Mesenchymal stem cell (in vitro differentiated cells and primary cell): ENCODE data around the gene TBC1D19.
A peak's percentile ranks its signal among the peaks of the same experiment; 100 is the strongest.

Source experiments
- DNase-seq: peaks from one replicate; pipeline ENCODE4 v3.0.0-alpha.2; 2013
- H2AFZ ChIP-seq: one replicate; pipeline ENCODE4 v1.6.1; 2013; ENCODE audit warnings: low read depth, mild to moderate bottlenecking, control low read depth, inconsistent platforms, low read length, moderate library complexity
- H2AK5ac ChIP-seq: 2 replicates; pipeline ENCODE4 v1.6.1; 2013; ENCODE audit warnings: low read length, moderate library complexity, mild to moderate bottlenecking, inconsistent platforms; ENCODE audit not compliant: severe bottlenecking
- H2BK120ac ChIP-seq: one replicate; pipeline ENCODE4 v1.6.1; 2013; ENCODE audit warnings: low read depth, mild to moderate bottlenecking, inconsistent platforms, low read length, moderate library complexity
- H2BK12ac ChIP-seq, 2 experiments: one replicate each; pipeline ENCODE4 v1.6.1; 2013; ENCODE audit warnings: inconsistent platforms in 2 of 2, low read length in 2 of 2, mild to moderate bottlenecking in 2 of 2, moderate library complexity in 2 of 2, control low read depth in 1 of 2
- H2BK15ac ChIP-seq: one replicate; pipeline ENCODE4 v1.6.1; 2013; ENCODE audit warnings: mild to moderate bottlenecking, low read depth, inconsistent platforms; ENCODE audit not compliant: poor library complexity, severe bottlenecking
- H2BK5ac ChIP-seq: 2 replicates; pipeline ENCODE4 v1.6.1; 2013; ENCODE audit warnings: low read depth, mild to moderate bottlenecking, low read length, control low read depth, inconsistent platforms; ENCODE audit not compliant: poor library complexity, severe bottlenecking
- H3K14ac ChIP-seq, 2 experiments: one replicate each; pipeline ENCODE4 v1.6.1; 2013; ENCODE audit warnings: inconsistent platforms in 2 of 2, low read length in 2 of 2, control low read depth in 1 of 2, mild to moderate bottlenecking in 1 of 2, moderate library complexity in 1 of 2
- H3K18ac ChIP-seq, 2 experiments: one replicate each; pipeline ENCODE4 v1.6.1; 2013; ENCODE audit warnings: inconsistent platforms in 2 of 2, low read length in 2 of 2, control low read depth in 1 of 2, low read depth in 1 of 2, mild to moderate bottlenecking in 1 of 2
- H3K23ac ChIP-seq, 2 experiments: one replicate each; pipeline ENCODE4 v1.6.1; 2013; ENCODE audit warnings: inconsistent platforms in 2 of 2, low read length in 2 of 2, mild to moderate bottlenecking in 2 of 2, moderate library complexity in 2 of 2, control low read depth in 1 of 2
- H3K27ac ChIP-seq: 2 replicates; pipeline ENCODE4 v1.5.1; 2013; ENCODE audit warnings: mild to moderate bottlenecking, moderate library complexity, low read length, control low read depth, inconsistent platforms; ENCODE audit not compliant: poor library complexity, severe bottlenecking
- H3K27me3 ChIP-seq, 2 experiments: 2 replicates each; pipeline versions ENCODE4 v1.6.1 to v1.7.0; 2013; ENCODE audit warnings: low read length in 2 of 2, mild to moderate bottlenecking in 2 of 2, moderate library complexity in 2 of 2, control low read depth in 1 of 2, inconsistent platforms in 1 of 2; ENCODE audit not compliant: control insufficient read depth in 1 of 2, insufficient read depth in 1 of 2
- H3K36me3 ChIP-seq, 2 experiments: 2 replicates each; pipeline versions ENCODE4 v1.6.1 to v1.7.0; 2013; ENCODE audit warnings: low read length in 2 of 2, control low read depth in 1 of 2, inconsistent platforms in 1 of 2, low read depth in 1 of 2, mild to moderate bottlenecking in 1 of 2; ENCODE audit not compliant: insufficient read depth in 2 of 2, control insufficient read depth in 1 of 2
- H3K4ac ChIP-seq, 2 experiments: one replicate each; pipeline ENCODE4 v1.6.1; 2013; ENCODE audit warnings: inconsistent platforms in 2 of 2, low read length in 2 of 2, mild to moderate bottlenecking in 2 of 2, moderate library complexity in 2 of 2, control low read depth in 1 of 2, low read depth in 1 of 2
- H3K4me1 ChIP-seq: 2 replicates; pipeline ENCODE4 v1.6.1; 2013; ENCODE audit warnings: low read depth, low read length, control low read depth; ENCODE audit not compliant: control insufficient read depth, insufficient read depth
- H3K4me2 ChIP-seq: 2 replicates; pipeline ENCODE4 v1.6.1; 2013; ENCODE audit warnings: low read length, mild to moderate bottlenecking, inconsistent platforms; ENCODE audit not compliant: poor library complexity, severe bottlenecking
- H3K4me3 ChIP-seq, 2 experiments: 2 replicates each; pipeline versions ENCODE4 v1.5.1 to v1.7.0; 2013; ENCODE audit warnings: low read length in 2 of 2, mild to moderate bottlenecking in 2 of 2, control low read depth in 1 of 2, low read depth in 1 of 2; ENCODE audit not compliant: insufficient read depth in 1 of 2
- H3K79me1 ChIP-seq: replicated peaks from 2 replicates; pipeline ENCODE4 v1.6.1; 2013; ENCODE audit warnings: mild to moderate bottlenecking, control low read depth, low read length, inconsistent platforms; ENCODE audit not compliant: poor library complexity, severe bottlenecking
- H3K9ac ChIP-seq: 2 replicates; pipeline ENCODE4 v1.7.0; 2013; ENCODE audit warnings: mild to moderate bottlenecking, low read length, moderate library complexity
- H3K9me3 ChIP-seq: 2 replicates; pipeline ENCODE4 v1.7.0; 2013; ENCODE audit warnings: mild to moderate bottlenecking, low read length; ENCODE audit not compliant: control insufficient read depth
- H4K8ac ChIP-seq: one replicate; pipeline ENCODE4 v1.6.1; 2013; ENCODE audit warnings: inconsistent platforms, mild to moderate bottlenecking, low read length, moderate library complexity
- H4K91ac ChIP-seq: one replicate; pipeline ENCODE4 v1.6.1; 2013; ENCODE audit warnings: mild to moderate bottlenecking, low read length, inconsistent platforms
- WGBS: methylation state at CpG from one replicate; pipeline ENCODE4 v1.1.7; 2013; ENCODE audit warnings: mixed read lengths; 5-methylcytosine and 5-hydroxymethylcytosine counted together

The TBC1D19 gene

DNA sequence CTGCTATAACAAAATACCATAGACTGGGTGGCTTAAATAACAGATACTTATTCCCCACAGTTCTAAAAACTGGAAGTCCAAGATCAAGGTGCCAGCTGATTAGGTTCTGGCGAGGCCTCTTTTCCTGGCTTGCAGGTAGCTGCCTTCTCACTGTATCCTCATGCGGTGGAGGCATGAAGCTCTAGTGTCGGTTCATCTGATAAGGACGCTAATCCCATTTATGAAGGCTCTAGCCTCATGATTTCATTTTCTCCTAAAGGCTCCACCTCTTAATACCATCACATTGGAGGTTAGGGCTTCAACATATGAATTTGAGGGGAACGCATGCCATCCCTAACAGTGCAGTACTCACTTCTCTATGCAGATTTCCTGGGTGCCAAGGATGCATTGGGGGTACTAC lies 218.9 kb downstream of the TBC1D19 start:
- Histone ChIP-seq H3K4me3 (no peak overlapping the region), H3K14ac (no peak overlapping the region), H2BK120ac (no peak overlapping the region), H3K4me2 (no peak overlapping the region), H2BK5ac (no peak overlapping the region), H4K8ac (no peak overlapping the region), H2AFZ (no peak overlapping the region), H3K36me3 (no peaks in the 10 kb centered on the region), H4K91ac (no peak overlapping the region), H3K9me3 (no peaks in the 10 kb centered on the region), H3K79me1 (no peaks in the 10 kb centered on the region), H3K27ac (no peak overlapping the region), H2AK5ac (no peak overlapping the region), H2BK15ac (no peak overlapping the region), H3K23ac (no peak overlapping the region), H3K4me1 (peaks cover 5% of the 10 kb centered on the region), H3K18ac (no peak overlapping the region), H2BK12ac (no peak overlapping the region), H3K9ac (no peak overlapping the region), H3K4ac (no peak overlapping the region), H3K27me3 (no peaks in the 10 kb centered on the region)
- DNase-seq: no peak
- 97% methylated on average over 5 of the region's 5 CpGs for WGBS

DNA sequence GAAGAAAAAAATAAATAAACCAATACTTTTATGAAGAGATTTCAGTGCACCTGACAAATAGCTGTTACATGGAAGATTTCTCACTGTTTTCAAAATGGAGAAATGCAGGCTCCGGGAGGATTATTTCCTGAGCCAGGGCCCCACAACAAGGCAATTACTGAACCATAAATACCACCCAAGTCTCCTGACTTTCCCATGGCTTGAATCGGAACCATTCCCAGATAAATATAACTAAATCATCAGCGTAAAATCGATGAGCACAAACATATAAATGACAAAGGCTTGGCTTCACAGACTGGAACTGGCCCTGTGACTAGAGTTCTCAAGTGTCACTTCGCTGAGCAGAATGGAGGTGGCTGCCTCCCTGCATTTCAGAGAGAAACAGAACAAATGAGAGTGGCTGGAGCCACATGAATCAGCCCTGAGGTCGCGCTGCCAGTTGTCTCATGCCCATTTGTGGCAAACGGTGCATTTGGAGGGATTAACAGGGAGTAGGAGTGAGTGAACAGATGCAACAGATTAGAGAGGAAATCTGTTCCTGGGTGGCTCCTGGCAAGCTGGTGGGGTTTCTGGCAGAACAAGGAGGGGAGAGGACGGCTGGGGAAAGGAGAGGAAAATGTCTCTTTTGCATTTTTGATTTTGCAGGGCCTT lies 219.5 kb downstream of the TBC1D19 start:
- no peaks in the 10 kb centered on the region for H3K79me1 ChIP-seq
- H3K9me3 ChIP-seq: no peaks in the 10 kb centered on the region
- H3K4me3 ChIP-seq: peak overlapping the region in 1 of 2 experiments; percentile 60
- no peak overlapping the region for H2BK5ac ChIP-seq
- peaks cover 5% of the 10 kb centered on the region for H3K4me1 ChIP-seq
- 44% methylated on average over 9 of the region's 9 CpGs for WGBS
- H4K8ac ChIP-seq: no peak overlapping the region
- no peak overlapping the region for H3K4ac ChIP-seq
- H2BK15ac ChIP-seq: no peak overlapping the region
- peak overlapping the region in 1 of 2 experiments; percentile 11 for H3K18ac ChIP-seq
- DNase-seq: no peak
- H3K23ac ChIP-seq: no peak overlapping the region
- H3K9ac ChIP-seq: peak overlapping the region; percentile 61
- H2AK5ac ChIP-seq: no peak overlapping the region
- no peaks in the 10 kb centered on the region for H3K36me3 ChIP-seq
- H2BK120ac ChIP-seq: no peak overlapping the region
- H4K91ac ChIP-seq: no peak overlapping the region
- H2AFZ ChIP-seq: no peak overlapping the region
- H3K27me3 ChIP-seq: no peaks in the 10 kb centered on the region
- no peak overlapping the region for H3K27ac ChIP-seq
- H3K4me2 ChIP-seq: no peak overlapping the region
- no peak overlapping the region for H3K14ac ChIP-seq
- peak overlapping the region in 1 of 2 experiments; percentile 6 for H2BK12ac ChIP-seq

DNA sequence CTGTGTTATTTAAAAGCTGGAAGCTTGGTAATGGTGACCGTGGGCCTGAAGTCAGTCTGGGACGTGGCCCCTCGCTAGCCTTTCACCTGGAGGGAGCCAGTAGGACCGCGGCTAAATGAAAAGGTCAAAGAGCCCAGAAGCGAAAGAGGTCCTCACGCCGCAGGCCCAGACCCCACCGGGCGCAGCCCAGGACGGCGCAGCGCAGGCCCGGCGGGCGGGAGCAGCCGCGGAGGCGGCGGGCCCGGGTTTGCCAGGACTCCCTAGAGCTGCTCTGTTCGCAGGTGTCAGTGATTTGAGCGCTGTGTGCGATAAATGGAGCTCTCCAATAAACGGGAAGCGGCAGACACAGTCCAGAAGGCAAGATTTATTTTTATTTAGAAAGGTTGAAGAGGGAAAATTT lies 220.6 kb downstream of the TBC1D19 start:
- H2BK120ac ChIP-seq: no peak overlapping the region
- peak overlapping the region; percentile 60 for H2BK15ac ChIP-seq
- no peak overlapping the region for H2BK12ac ChIP-seq
- no peak overlapping the region for H3K9ac ChIP-seq
- H3K36me3 ChIP-seq: no peaks in the 10 kb centered on the region
- H3K9me3 ChIP-seq: no peaks in the 10 kb centered on the region
- H2AFZ ChIP-seq: no peak overlapping the region
- H2BK5ac ChIP-seq: no peak overlapping the region
- no peak for DNase-seq
- no peaks in the 10 kb centered on the region for H3K79me1 ChIP-seq
- H4K91ac ChIP-seq: no peak overlapping the region
- no peak overlapping the region for H3K14ac ChIP-seq
- H3K4me2 ChIP-seq: no peak overlapping the region
- no peak overlapping the region for H3K4me3 ChIP-seq
- no peak overlapping the region for H3K27ac ChIP-seq
- 95% methylated on average over 26 of the region's 26 CpGs for WGBS
- no peak overlapping the region for H3K23ac ChIP-seq
- H2AK5ac ChIP-seq: no peak overlapping the region
- H3K4ac ChIP-seq: no peak overlapping the region
- no peak overlapping the region for H4K8ac ChIP-seq
- H3K27me3 ChIP-seq: no peaks in the 10 kb centered on the region
- H3K18ac ChIP-seq: no peak overlapping the region
- H3K4me1 ChIP-seq: peaks cover 5% of the 10 kb centered on the region

DNA sequence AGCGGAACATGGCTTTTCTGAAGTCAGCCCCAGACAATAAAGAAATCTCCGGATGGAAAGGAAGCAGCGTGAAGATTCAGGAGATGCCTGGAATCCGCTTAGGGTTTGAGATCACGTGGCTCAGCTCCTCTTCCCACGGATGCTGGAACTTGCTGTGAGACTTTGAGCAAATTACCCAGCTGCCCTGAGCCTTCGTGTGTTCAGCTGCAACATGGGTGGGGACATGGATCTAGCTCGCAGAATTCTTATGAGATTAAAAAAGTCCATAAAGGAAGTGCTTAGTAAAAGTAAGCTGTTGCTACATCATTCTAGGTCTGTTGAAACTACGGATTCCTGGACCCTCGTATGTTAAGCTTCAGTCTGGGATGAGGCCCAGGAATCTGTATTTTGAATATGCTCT lies 221.0 kb downstream of the TBC1D19 start:
- Histone ChIP-seq H3K4me1 (peaks cover 5% of the 10 kb centered on the region), H2BK12ac (no peak overlapping the region), H4K8ac (no peak overlapping the region), H3K9me3 (no peaks in the 10 kb centered on the region), H3K18ac (no peak overlapping the region), H2BK5ac (no peak overlapping the region), H3K4me3 (no peak overlapping the region), H3K27me3 (no peaks in the 10 kb centered on the region), H2BK120ac (no peak overlapping the region), H3K27ac (no peak overlapping the region), H2AK5ac (no peak overlapping the region), H2AFZ (no peak overlapping the region), H3K23ac (no peak overlapping the region), H3K36me3 (no peaks in the 10 kb centered on the region), H3K4me2 (no peak overlapping the region), H3K9ac (no peak overlapping the region), H3K4ac (no peak overlapping the region), H3K79me1 (no peaks in the 10 kb centered on the region), H2BK15ac (no peak overlapping the region), H3K14ac (no peak overlapping the region), H4K91ac (no peak overlapping the region)
- DNase-seq: no peak
- 91% methylated on average over 10 of the region's 10 CpGs for WGBS
